Measurements from ENCODE around the gene RABGAP1.

RABGAP1 gene

GRCh38 chr9:123102375-123103113 lies 161.7 kb downstream of the RABGAP1 start:
- DNase-seq (ENCODE audit: insufficient read length, low spot score), result no peak

GRCh38 chr9:123104807-123105206 lies 164.0 kb downstream of the RABGAP1 start:
- FAIRE-seq (no peak), DNase-seq (ENCODE audit: insufficient read length, low spot score) (no peak)
- no peak for TF ChIP-seq POLR2A (IDR thresholded peaks at IDR 0.05; ENCODE audit: low read depth, low read length)

More at GRCh38 chr9:123102375-123103113, 161.7 kb downstream of the RABGAP1 start:
- no peak for FAIRE-seq
- TF ChIP-seq POLR2A (IDR thresholded peaks at IDR 0.05; ENCODE audit: low read depth, low read length), result no peak

- FAIRE-seq (no peak), DNase-seq (ENCODE audit: insufficient read length, low spot score) (no peak)
- TF ChIP-seq POLR2A (IDR thresholded peaks at IDR 0.05; ENCODE audit: low read depth, low read length), result no peak
Observed at GRCh38 chr9:123105490-123105889, 164.7 kb downstream of the RABGAP1 start.

- DNase-seq (ENCODE audit: insufficient read length, low spot score), result no peak
- FAIRE-seq, result no peak
Observed at GRCh38 chr9:123107639-123108285, 166.9 kb downstream of the RABGAP1 start.

GRCh38 chr9:123108976-123109375 lies 168.2 kb downstream of the RABGAP1 start:
- no peak for TF ChIP-seq POLR2A (IDR thresholded peaks at IDR 0.05; ENCODE audit: low read depth, low read length)
- DNase-seq (ENCODE audit: insufficient read length, low spot score), result no peak
- no peak for FAIRE-seq

More at GRCh38 chr9:123107639-123108285, 166.9 kb downstream of the RABGAP1 start:
- no peak for TF ChIP-seq POLR2A (IDR thresholded peaks at IDR 0.05; ENCODE audit: low read depth, low read length)

GRCh38 chr9:123109540-123110279 lies 168.9 kb downstream of the RABGAP1 start:
- DNase-seq (ENCODE audit: insufficient read length, low spot score) (no peak), FAIRE-seq (no peak)
- no peak for TF ChIP-seq POLR2A (IDR thresholded peaks at IDR 0.05; ENCODE audit: low read depth, low read length)

- FAIRE-seq, result no peak
- no peak for DNase-seq (ENCODE audit: insufficient read length, low spot score)
- TF ChIP-seq POLR2A (IDR thresholded peaks at IDR 0.05; ENCODE audit: low read depth, low read length), result no peak
Observed at GRCh38 chr9:123111427-123112014, 170.7 kb downstream of the RABGAP1 start.

GRCh38 chr9:123112015-123112975 lies 171.5 kb downstream of the RABGAP1 start:
- no peak for DNase-seq (ENCODE audit: insufficient read length, low spot score)
- no peak for TF ChIP-seq POLR2A (IDR thresholded peaks at IDR 0.05; ENCODE audit: low read depth, low read length)
- no peak for FAIRE-seq

- no peak for FAIRE-seq
- no peak for TF ChIP-seq POLR2A (IDR thresholded peaks at IDR 0.05; ENCODE audit: low read depth, low read length)
- DNase-seq (ENCODE audit: insufficient read length, low spot score), result no peak
Observed at GRCh38 chr9:123113185-123113584, 172.4 kb downstream of the RABGAP1 start.

- TF ChIP-seq POLR2A (IDR thresholded peaks at IDR 0.05; ENCODE audit: low read depth, low read length), result no peak
- FAIRE-seq (no peak), DNase-seq (ENCODE audit: insufficient read length, low spot score) (no peak)
Observed at GRCh38 chr9:123115146-123115913, 174.5 kb downstream of the RABGAP1 start.

- FAIRE-seq (no peak), DNase-seq (ENCODE audit: insufficient read length, low spot score) (no peak)
- no peak for TF ChIP-seq POLR2A (IDR thresholded peaks at IDR 0.05; ENCODE audit: low read depth, low read length)
Observed at GRCh38 chr9:123116036-123116435, 175.2 kb downstream of the RABGAP1 start.

- FAIRE-seq (no peak), DNase-seq (ENCODE audit: insufficient read length, low spot score) (no peak)
- TF ChIP-seq POLR2A (IDR thresholded peaks at IDR 0.05; ENCODE audit: low read depth, low read length), result no peak
Observed at GRCh38 chr9:123119566-123119965, 178.7 kb downstream of the RABGAP1 start.

Measured in H54 (cell line).